ENCODE measurements around the gene COL15A1. TPM values are rescaled to one million over a fixed set of nuclear protein-coding genes. Genes with fewer than 3 reads are reported as not detected.

COL15A1 gene
- total RNA-seq, 1 donor from 2014 or later = 0.06 TPM

DNA sequence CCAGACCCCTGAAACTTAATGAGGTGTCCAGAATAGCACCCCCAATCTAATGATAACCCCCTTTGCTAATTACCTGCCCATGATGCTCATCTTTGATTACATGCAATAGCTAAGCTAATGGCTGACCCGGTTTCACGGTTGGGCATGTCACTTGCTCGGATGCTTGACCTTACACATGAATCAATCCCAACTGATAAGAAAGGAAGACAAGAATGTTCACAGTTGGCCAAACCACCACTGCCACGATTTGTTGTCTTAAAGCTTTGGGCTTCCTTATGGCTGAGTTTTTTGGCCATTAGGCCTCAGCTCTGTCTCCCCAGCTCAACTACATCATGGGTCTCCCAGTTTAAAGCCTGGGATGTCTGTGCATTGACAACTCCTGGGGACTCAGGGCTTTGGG lies 108.1 kb downstream of the COL15A1 start:
- TF ChIP-seq CTCF (conservative IDR thresholded peaks at IDR 0.05; ENCODE audit: low read depth, low read length) = no peak
- no peak for DNase-seq (ENCODE audit: low read depth)

GRCh38 chr9:99052815-99053715 lies 109.4 kb downstream of the COL15A1 start:
- no peak overlapping the region for H3K4me3 ChIP-seq (ENCODE audit: low read depth, low read length)
- TF ChIP-seq CTCF (conservative IDR thresholded peaks at IDR 0.05; ENCODE audit: low read depth, low read length) = no peak
- DNase-seq (ENCODE audit: low read depth) = no peak

More for the DNA sequence above, 108.1 kb downstream of the COL15A1 start:
- no peak overlapping the region for H3K4me3 ChIP-seq (ENCODE audit: low read depth, low read length)

DNA sequence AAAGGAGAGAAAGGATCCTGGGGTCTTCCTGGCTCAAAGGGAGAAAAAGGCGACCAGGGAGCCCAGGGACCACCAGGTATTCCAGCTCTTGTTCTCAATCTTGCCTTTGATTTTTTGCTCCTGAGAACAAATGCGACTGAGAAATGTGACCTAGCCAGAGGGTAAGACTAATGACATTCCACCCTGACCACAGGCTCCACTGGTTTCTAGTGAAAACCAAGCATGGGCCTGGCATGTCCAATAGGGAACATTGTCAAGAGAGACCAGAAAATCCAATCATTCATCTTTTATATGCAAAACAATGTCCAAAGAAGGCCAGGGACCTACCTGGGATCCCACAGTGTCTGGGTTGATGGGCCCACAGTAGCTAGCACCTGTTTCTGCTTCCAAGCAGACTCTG lies 110.9 kb downstream of the COL15A1 start:
- no peak for TF ChIP-seq CTCF (conservative IDR thresholded peaks at IDR 0.05; ENCODE audit: low read depth, low read length)
- no peak for DNase-seq (ENCODE audit: low read depth)
- no peak overlapping the region for H3K4me3 ChIP-seq (ENCODE audit: low read depth, low read length)

GRCh38 chr9:99055384-99055783 lies 111.7 kb downstream of the COL15A1 start:
- no peak for TF ChIP-seq CTCF (conservative IDR thresholded peaks at IDR 0.05; ENCODE audit: low read depth, low read length)
- DNase-seq (ENCODE audit: low read depth) = no peak
- no peak overlapping the region for H3K4me3 ChIP-seq (ENCODE audit: low read depth, low read length)

DNA sequence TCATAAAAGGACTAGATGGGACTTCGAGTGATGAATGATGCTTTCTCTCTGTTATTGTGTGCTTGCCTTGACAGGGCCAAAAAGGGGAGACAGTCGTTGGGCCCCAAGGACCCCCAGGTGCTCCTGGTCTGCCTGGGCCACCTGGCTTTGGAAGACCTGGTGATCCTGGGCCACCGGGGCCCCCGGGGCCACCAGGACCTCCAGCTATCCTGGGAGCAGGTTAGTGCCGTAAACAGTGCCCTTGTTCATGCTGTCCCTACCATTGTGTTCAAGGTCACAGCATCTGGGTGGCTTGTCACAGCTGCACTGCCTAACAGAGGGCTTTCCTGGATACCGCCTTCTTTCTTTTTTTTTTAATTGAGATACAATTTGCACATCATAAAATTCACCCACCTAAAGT lies 112.5 kb downstream of the COL15A1 start:
- no peak for TF ChIP-seq CTCF (conservative IDR thresholded peaks at IDR 0.05; ENCODE audit: low read depth, low read length)
- DNase-seq (ENCODE audit: low read depth) = no peak
- no peak overlapping the region for H3K4me3 ChIP-seq (ENCODE audit: low read depth, low read length)

- DNase-seq (ENCODE audit: low read depth) = no peak
- no peak overlapping the region for H3K4me3 ChIP-seq (ENCODE audit: low read depth, low read length)
- TF ChIP-seq CTCF (conservative IDR thresholded peaks at IDR 0.05; ENCODE audit: low read depth, low read length) = no peak
Observed at GRCh38 chr9:99056886-99057664, 113.4 kb downstream of the COL15A1 start.

All from epithelial cell of proximal tubule (primary cell).